Ovary (tissue), 3 donors: ENCODE results near the gene RASA2.

Experiments used
- POLR2A ChIP-seq: fragments of 450-650 bp; IDR thresholded peaks from one replicate; pipeline ENCODE4 v1.6.1; 2017; ENCODE audit warnings: antibody characterized with exemption, mild to moderate bottlenecking, moderate library complexity
- TF ChIP-seq, protein P1 (sequence below), 3 donors: fragments of 450-650 bp in 2 of 3; fragments of 200-600 bp in 1 of 3; IDR thresholded peaks; one replicate each; pipeline versions ENCODE4 v1.5.1 to v1.8.0; 2016 to 2022; ENCODE audit warnings: antibody characterized with exemption in 3 of 3, mild to moderate bottlenecking in 1 of 3
- donor health status: DM: no; HTN: no; CAD: no.

DNA sequence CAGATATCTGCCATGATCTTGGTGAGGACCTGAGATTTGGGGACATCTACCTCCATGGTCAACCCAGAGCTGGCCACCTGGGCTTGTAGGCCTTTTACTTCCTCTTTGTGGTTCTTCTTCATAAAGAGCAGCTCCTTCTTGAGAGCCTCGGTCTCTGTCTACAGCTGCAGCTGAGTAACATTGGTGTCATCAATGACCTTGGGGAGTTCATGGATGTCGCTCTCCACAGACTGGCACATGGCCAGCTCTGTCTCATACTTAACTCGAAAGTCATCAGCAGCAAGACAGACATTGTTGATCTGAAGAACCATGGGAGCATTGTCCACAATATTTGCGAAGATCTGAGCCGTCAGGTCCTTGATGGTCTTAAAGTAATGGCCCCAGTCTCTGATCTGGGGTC is 15.7 kb upstream of the RASA2 start:
- TF ChIP-seq, protein P1, sequence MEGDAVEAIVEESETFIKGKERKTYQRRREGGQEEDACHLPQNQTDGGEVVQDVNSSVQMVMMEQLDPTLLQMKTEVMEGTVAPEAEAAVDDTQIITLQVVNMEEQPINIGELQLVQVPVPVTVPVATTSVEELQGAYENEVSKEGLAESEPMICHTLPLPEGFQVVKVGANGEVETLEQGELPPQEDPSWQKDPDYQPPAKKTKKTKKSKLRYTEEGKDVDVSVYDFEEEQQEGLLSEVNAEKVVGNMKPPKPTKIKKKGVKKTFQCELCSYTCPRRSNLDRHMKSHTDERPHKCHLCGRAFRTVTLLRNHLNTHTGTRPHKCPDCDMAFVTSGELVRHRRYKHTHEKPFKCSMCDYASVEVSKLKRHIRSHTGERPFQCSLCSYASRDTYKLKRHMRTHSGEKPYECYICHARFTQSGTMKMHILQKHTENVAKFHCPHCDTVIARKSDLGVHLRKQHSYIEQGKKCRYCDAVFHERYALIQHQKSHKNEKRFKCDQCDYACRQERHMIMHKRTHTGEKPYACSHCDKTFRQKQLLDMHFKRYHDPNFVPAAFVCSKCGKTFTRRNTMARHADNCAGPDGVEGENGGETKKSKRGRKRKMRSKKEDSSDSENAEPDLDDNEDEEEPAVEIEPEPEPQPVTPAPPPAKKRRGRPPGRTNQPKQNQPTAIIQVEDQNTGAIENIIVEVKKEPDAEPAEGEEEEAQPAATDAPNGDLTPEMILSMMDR (IDR thresholded peaks at IDR 0.05), result no peak
- no peak for TF ChIP-seq POLR2A
